HG03354 (cell line): ENCODE measurements around the gene TMEM59L.
A peak's percentile ranks its signal among the peaks of the same experiment; 100 is the strongest.
"Not testable (repeated sequence)": the region's sequence is repeated elsewhere in the genome, so short reads cannot be mapped to it uniquely, and the experiment has no call there.

Source experiments
- ATAC-seq: cut with Tn5 transposase; IDR thresholded peaks from one replicate; pipeline ENCODE4 v1.9.1; 2021; ENCODE audit warnings: mild to moderate bottlenecking; ENCODE audit not compliant: unreplicated experiment, poor library complexity, severe bottlenecking

The TMEM59L gene

DNA sequence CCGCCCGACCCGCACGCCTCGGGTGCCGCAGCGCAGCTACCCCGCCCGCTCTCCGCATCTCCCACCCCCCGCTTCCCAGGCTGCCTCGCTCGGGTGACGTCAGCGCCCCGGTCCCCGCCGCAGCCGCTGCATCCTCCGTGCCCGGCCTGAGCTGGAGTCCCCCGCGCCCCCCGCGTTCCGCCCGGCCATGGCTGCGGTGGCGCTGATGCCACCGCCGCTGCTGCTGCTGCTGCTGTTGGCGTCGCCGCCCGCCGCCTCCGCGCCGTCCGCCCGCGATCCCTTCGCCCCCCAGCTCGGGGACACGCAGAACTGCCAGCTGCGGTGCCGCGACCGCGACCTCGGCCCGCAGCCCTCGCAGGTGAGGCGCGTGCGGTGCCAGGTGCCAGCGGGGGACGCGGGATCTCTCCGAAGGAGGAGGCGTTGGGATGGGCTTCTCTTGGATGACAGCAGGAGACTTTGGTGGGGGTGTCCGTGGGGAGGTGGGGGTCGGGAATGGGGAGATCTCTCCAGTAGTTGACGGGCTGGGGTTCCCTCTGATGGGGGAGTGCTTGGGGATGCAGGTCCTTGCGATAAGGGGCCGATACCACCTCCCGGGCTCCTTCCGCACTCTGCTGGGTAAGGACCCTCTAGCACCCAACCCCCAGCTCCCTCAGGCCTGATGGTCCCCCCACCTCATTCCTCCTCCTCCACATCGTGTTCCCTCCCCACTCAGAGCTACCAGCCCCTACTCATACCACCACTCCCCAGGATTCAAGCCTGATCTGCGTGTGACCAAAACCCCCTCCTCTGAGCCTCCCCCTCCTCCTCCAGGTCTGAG is at the start of gene TMEM59L:
TSS of gene TMEM59L (plus strand) at position 99 of the 817 bp plus-strand sequence. CDS start at position 188, 89 bp downstream.
- ATAC-seq, result no peak

DNA sequence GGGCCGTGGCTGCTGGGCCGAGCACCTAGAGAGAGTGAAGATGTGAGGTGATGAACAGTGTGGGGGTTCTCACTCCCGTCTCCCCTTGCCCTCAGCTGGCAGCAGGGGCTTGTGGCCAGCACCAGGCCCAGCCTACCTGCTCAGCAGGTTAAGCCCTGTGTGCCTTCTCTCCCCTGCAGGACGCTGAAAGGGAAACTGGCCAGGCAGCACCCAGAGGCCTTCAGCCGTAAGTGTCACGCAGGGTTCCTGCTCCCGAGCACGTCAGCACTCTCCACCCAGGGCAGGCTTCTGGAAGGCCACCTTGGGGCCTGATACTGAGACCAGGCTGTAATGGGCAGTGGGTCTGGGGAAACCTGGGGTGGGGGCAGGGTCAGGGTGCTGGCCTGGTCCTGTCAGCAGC is 45.7 kb upstream of the TMEM59L start:
- no peak for ATAC-seq

DNA sequence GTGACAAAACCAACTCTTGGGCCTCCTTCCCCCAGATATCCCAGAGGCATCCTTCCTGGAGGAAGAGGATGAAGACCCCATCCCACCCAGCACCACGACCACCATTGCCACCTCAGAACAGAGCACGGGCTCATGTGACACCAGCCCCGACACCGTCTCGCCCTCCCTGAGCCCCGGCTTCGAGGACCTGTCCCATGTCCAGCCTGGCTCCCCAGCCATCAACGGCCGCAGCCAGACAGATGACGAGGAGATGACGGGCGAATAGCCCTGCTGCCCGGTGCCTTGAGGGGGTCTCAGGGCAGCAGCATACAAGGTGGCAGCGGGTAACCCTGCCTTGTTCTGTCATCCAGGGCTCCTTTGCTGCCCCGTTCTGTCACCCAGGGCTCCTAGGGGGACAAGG is 44.3 kb upstream of the TMEM59L start:
- no peak for ATAC-seq

DNA sequence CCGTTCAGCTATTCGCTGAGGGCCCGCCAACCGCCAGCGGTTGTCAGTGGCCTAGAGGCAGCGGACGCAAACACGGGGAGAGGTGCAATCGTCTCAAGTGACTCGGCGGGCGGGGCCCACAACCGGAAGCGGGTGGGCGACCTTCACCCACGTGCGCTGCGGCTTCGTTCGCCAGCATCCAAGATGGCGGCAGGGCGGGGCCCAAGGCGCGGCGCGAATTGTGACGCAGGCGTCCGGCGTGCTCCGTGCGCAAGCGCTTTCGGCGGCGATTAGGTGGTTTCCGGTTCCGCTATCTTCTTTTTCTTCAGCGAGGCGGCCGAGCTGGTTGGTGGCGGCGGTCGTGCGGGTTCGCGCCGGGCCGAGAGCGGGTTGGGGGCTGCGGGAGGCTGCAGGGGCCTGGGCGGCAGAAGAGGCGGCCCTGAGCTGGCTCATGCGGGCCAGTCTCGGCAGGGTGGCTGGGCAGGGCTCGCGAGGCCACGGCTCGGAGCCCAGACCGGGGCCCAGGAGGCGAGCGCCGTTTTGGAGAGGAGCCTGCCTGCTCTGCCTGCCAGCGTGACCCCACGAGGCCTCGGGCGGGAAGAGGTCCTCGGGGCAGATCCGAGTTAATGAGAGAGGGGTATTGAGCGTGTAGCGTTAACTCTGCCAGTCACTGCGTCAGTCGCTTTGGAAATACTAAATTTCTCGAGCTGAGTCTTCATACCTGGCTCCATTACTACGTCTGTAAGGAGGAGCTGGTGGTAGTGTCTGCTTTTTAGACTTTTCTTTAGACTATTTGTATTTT is 40.9 kb upstream of the TMEM59L start, which contains the start of gene UBA52:
TSS of gene UBA52 (plus strand) at position 294 of the 781 bp plus-strand sequence. CDS start 1,444 bp downstream, outside the sequence.
- ATAC-seq, result peak; percentile 94

DNA sequence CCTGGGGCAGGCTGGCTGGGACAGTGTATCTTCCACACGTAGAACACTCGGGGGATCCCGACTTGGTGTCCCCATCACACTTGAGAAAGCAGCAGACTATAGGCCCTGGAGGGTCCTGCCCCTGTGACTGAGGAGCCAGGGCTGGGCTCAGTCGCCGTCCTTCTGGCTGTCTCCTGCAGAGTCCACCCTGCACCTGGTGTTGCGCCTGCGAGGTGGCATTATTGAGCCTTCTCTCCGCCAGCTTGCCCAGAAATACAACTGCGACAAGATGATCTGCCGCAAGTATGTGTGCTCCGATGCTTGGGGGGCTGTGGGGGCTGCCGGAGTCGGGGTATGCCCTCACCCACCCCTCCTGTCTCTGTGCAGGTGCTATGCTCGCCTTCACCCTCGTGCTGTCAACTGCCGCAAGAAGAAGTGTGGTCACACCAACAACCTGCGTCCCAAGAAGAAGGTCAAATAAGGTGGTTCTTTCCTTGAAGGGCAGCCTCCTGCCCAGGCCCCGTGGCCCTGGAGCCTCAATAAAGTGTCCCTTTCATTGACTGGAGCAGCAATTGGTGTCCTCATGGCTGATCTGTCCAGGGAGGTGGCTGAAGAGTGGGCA is 37.9 kb upstream of the TMEM59L start:
- ATAC-seq, result no peak

DNA sequence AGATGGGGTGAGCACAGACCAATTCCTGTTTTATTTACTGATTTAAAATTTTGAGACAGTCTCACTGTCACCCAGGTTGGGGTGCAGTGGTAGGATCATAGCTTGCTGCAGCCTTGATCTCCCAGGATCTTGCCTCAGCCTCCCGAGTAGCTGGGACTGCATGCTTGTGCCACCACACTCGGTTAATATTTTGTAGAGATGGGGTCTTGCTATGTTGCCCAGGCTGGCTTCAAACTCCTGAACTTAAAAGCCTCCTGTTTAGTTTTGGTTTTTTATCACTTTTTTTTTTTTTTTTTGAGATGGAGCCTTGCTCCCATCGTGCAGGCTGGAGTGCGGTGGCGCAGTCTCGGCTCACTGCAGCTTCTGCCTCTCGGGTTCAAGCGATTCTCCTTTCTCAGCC is 36.3 kb upstream of the TMEM59L start:
- ATAC-seq, result no peak

DNA sequence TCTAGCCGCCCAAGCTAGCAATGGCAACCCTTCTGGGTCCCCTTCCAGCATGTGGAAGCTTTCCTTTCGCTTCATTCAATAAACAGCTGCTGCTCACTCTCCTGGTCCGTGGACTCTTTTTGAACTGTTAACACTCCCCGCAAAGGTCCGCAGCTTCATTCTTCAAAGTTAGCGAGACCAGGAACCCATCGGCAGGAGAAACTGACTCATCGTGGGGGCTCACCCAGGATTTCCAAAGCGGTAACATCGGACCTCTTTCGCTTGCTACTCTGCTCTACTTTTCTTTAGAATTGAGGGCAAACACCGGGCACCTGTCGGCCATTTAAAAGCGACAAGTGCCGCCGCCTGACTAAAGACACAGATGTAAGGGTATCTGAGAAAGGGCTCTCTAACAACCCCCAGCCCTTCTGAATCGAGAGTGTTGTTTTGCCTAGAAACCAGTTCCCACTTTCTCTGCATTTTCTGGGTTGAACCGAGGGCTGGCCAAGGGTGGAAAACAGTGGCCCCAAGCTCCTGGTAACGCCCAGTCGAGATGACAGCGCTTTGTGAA is 35.2 kb upstream of the TMEM59L start:
- ATAC-seq, result no peak

DNA sequence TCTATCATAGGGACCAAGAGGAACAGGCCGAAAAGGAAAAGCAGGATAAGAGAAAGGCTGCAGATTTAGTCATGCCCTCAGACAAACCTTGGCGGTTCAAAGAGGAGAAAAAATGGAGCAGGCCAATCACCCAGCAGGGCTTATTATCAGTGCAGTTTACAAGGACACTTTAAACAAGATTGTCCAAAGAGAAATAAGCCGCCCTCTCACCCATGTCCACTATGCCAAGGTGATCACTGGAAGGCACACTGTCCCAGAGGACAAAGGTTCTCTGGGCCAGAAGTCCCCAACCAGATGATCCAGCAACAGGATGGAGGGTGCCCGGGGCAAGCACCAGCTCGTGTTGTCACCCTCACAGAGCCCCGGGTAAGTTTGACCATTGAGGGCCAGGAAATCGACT is 32.4 kb upstream of the TMEM59L start:
- no peak for ATAC-seq

DNA sequence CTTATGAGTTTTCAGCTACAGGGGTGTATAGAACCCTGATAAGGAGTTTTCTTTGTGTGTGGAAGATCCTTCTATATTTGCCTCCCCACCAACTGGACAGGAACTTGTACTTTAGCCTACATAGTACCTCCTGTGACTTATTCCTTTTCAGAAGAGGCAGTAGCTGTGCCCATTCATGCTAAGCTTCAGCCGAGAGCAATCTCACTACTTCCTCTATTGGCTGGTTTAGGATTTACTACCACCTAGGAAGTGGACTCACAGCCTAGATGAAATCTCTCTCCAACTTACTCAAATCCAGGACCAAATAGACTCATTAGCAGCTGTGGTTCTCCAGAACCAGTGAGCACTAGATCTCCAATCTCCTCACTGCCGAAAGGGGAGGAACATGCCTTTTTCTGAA is 26.4 kb upstream of the TMEM59L start:
- ATAC-seq, result no peak

DNA sequence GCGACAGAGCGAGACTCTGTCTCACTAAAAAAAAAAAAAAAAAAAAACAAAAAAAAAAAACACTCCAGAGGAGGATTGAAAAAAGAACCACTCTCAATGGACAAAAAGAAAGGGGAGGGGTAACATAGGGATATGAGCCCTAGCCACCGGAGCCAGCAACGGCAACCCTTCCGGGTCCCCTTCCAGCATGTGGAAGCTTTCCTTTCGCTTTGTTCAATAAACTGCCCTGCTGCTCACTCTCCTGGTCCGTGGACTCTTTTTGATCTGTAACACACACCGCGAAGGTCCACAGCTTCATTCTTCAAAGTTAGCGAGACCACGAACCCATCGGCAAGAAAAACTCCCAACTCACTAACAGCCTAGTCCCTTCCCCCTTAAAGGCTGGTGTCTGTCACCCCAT is 25.1 kb upstream of the TMEM59L start:
- ATAC-seq, result no peak

DNA sequence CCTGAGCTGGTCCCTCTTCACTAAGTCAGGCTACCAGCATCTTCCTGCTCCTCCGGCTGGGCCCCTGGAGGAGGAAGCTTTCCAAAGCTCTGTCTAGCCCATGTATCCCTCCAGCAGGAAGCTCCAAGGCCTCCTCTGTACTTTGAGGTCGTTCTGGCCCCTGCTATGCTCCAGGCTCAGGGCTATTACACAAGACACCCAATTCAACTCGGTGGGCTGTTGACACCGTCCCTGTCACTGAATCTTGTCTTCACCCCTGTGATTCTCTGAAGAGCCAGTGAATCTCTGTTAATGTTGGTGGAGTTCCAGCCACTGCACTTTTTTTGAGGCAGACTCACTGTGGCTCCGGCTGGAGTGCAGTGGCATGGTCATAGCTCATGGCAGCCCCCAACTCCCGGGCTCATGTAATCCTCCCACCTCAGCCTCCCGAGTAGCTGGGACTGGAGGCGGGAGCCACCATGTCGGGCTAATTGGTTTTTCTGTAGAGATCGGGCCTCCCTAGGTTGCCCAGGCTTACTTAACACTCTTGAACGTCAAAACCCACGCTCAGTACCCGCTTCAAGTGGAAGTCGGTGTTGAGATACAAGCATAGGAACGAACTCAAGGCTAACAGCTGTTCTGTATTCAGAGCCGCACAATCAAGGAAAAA is 24.6 kb upstream of the TMEM59L start:
- no peak for ATAC-seq

DNA sequence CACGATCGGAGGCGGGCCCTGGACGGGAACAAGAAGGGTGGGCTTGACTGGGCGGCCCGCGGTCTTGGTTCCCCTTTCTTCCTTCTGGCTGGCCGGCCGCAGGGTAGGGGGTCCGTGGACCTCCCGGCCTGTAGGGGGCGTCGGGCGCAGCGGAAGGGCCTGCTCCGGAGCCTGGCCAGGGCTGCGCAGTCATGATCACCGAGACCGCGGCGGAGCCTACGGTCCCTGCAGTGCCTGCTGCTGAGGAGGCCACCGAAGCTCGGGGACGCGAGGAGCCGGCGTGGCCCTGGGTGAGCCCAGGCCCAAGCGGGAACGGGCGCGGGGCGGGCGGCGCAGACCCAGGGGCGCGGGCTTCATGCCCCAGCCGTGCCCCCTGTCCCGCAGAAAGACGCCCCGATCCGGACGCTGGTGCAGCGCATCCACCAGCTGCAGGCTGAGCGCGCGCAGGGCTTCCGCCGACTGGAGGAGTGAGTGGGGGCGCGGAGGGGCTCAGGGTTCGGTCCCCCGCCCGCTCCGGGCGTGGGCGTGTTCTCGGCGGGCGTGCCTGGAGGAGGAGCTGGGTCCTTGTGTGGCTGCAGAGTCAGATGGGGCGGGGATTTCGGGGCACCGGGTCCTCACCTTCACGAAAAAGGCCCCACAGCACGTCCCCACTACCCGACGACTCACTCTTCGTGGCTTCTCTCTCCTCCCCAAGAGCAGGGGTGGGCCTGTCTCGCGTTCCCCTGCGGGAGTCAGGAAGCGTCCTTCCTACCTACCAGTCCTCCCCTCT is 23.9 kb upstream of the TMEM59L start, which contains the start of gene REX1BD:
TSS of gene REX1BD (plus strand) at position 188 of the 769 bp plus-strand sequence. CDS start at position 192, 4 bp downstream.
- peak; percentile 72 for ATAC-seq

DNA sequence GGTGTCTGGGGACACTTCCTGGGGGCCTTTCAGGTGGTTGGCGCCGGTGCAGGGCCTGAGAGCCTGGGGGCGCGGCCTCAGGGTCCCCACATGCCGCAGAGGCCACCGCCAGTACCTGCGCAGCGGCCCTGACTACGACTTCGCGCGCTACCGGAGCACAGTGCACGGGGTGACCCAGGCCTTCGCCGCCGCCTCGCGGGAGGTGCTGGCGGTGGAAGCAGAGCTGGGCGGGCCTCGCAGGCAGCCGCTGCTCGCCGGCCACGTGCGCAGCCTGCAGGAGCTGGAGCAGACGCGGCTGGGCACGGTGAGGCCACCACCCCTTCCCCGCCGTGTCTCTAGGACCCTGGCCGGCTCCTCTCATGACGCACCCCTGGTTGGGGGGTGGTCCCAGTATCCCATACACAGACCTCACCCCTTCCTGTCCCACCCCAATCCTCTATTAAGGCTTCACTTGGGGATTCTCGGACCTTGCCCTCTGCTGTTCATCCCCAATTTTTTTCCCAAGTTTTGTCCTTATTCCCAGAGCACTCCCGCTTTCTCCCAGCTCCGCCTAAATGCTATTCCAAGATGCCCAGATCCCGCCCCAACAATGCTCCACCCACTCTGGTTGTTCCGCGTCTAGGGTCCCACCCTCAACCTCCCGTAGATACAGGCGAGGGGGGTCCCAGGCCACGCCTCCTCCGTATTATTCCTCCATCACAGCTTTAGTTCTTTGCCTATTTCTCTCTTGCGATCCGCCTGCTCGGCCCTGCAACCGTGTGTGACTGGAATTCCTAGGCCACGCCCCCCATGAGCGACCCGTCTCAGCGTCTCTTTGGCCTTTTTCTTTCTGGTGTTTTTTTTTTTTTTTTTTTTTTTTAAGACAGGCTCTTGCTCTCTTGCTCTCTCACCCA is 23.0 kb upstream of the TMEM59L start:
- ATAC-seq, result peak; percentile 40

DNA sequence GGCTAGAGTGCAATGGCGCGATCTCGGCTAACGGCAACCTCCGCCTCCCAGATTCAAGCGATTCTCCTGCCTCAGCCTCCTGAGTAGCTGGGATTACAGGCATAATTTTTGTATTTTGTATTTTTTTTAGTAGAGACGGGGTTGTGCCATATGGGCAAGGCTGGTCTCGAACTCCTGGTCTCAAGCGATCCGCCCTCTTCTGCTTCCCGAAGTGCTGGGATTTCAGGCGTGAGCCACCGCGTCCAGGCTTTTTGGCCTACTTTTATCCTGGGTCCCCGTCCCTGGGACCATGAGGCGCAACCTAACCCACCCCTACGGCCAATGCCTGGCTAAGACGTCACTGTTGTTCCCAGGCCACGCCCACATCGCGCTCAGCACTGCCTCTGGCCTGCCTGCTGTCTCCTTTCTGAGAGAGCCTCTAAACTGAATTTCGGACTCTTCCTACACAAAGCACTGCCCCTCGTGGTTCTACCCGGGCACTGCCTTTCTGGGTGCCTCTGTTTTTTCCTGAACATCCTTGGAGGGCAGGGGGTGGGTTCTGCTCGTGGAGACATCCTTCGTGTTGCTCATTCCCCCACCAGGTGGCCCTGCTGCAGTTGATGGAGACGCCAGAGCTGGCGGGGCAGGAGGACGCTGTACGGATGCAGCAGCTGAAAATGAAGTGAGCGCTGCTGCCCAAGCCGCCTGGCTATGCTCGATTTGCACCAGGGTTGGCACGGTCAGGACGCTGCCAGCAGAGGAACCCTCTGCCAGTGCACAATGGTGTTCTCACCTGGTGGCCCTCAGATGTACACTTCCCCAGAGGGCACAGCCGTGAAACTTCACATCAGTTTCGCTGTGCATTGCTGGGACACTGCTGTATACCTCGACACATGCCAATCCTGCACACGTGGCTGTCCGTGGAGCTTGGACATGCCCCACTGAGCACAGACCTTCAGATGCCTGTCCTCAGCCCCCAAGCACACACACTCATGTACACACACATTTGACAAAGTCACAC is 22.1 kb upstream of the TMEM59L start:
- ATAC-seq, result no peak

DNA sequence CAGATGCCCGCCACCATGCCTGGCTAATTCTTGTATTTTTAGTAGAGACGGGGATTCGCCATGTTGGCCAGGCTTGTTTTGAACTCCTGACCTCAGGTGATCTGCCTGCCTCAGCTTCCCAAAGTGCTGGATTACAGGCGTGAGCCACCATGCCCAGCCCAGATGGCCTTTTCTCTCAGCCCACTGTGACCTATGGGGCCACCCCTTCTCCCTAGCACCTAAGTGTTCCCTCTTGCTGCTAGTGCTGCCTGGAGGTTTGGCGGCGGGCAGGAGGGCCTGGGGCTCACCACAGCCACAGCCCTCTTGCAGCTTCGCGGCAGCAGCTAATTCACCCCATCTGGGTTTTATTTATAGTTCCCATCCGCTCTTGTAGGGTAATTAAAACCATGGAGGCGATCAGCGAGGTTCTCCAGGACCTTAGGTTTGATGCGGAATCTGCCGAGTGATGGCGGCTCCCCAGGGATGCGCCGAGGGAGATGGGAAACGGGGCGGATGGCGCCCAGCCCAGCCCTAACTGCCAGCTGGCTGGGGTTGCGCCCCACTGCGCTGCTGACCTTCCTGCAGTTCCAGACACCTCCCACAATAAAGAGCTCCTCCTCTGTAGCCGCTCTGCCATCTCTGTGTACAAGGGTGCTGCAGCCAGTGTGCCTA is 20.8 kb upstream of the TMEM59L start:
- ATAC-seq, result no peak

DNA sequence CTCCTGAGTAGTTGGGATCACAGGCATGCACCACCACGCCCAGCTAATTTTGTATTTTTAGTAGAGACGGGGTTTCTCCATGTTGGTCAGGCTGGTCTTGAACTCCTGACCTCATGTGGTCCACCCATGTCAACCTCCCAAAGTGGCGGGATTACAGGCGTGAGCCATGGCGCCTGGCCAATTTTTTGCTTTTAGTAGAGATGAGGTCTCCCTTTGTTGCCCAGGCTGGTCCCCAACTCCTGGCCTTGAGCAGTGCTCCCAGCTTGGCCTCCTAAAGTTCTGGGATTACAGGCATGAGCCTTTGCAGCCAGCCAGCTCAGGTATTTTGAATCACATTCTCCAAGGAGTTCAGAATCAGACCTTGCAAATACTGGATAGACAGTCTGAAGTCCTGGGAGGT is 19.9 kb upstream of the TMEM59L start:
- ATAC-seq, result not testable (repeated sequence)
